ENCODE measurements around the gene SETBP1.

Gene SETBP1

DNA sequence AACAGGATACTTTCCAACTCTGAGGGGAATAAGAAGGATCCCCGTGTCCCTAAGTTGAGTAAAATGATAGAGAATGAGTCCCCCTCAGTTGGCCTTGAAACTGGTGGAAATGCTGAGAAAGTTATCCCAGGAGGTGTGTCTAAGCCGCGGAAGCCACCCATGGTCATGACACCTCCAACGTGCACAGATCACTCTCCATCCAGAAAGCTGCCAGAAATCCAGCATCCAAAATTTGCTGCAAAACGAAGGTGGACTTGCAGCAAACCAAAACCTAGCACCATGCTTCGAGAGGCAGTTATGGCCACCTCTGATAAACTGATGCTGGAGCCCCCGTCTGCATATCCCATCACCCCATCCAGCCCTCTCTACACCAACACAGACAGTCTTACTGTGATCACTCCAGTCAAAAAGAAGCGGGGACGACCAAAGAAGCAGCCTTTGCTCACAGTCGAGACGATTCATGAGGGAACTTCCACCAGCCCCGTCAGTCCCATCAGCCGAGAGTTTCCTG, 270.1 kb downstream of the SETBP1 start:
- DNase-seq = no peak

- no peak for DNase-seq
Observed at GRCh38 chr18:44951748-44952147, 271.1 kb downstream of the SETBP1 start.

DNA sequence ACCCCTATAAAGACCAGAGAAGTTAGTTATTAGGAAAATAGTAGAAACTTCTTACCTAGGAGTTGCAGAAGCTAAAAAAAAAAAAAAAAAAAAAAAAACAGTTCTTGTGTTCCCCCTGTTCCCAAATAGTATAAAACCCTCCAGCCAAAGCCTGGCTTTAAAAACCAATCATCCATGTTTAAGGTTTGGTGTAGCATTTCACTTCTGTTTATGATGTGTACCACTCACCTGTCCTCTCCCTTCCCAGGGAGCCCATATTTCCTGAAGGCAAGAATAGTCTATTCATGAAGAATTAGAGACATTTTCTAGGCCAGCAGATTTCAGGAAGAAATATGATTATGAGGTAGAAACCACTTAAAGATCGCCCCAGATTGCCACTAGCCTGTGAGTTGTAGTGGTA, 273.6 kb downstream of the SETBP1 start:
- no peak for DNase-seq

GRCh38 chr18:44955825-44956224, 275.1 kb downstream of the SETBP1 start:
- DNase-seq = no peak

GRCh38 chr18:44957025-44957424, 276.3 kb downstream of the SETBP1 start:
- no peak for DNase-seq

GRCh38 chr18:44957461-44957860, 276.8 kb downstream of the SETBP1 start:
- DNase-seq = no peak

DNA sequence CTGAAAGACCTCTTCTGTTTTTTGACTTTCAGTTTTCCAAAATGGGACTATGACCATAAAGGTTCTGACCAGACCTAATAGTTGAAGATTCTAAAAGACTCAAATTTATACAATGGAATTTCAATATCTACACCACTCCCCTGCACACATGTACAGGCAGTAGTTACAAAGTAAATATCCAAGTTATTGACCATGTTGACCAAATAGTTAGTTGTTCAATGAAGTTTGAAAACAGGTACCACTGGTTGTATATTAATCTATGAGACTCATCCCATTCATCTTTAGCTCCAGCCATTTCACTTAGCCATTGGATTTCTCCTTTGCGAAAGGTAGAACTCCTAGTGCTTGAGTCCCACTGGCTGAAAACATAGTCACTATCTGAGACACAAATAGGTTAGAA, 277.4 kb downstream of the SETBP1 start:
- no peak for DNase-seq

- DNase-seq = no peak
Observed at GRCh38 chr18:44958455-44958854, 277.8 kb downstream of the SETBP1 start.

DNA sequence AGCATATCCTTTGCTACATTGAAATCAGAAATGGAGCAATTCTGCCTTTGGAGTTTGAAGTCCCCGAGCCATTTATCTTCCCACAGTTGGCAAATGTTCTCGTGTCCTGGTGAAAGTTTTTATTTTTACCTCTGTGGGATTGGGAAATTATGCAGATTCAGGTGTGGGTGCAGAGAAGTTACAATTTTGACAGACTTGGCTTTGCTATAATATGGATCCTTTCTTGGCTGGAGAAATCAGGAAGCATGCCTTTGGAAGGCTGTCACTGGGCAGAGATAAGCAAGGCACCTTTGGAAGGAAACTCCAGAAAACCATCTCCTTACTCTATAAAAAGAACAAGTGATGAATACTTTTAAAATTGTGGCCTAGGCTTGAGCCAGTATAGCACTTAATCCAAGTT, 278.3 kb downstream of the SETBP1 start:
- DNase-seq = no peak

GRCh38 chr18:44960580-44960979, 279.9 kb downstream of the SETBP1 start:
- no peak for DNase-seq

DNA sequence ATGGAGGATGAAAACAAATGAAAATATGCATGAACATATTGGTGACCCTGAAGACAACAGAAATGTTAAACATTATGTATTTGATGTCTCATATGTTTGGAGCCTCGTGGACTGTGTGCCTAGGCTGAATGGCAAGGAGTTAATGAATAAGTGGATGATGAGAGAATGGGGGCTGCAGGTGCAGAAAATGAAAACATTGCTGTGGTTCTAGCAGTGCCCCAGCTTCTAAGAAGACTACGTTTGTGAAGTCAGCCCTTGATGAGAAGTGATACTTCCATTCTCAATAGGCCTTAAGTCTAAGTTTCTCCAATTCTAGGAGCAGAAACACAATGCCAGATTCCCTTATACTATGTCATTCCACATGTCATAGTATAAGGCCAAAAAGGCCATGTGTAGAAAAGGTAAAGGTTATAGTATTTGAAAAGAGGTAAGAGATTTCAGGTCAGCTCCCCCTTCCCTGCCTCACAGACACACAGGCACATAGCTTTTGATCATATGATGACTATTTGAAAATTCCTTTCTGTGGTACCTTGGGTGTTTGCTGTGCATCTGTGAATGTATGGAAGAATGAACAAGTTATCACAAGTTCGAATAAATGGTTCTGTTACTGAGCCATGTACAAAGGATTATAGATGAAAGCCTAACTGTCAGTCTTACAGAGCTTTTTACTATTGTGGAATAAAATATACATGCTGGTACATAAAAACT, 280.8 kb downstream of the SETBP1 start:
- DNase-seq = no peak

GRCh38 chr18:44967599-44967998, 286.9 kb downstream of the SETBP1 start:
- DNase-seq = no peak

- no peak for DNase-seq
Observed at GRCh38 chr18:44968336-44968735, 287.6 kb downstream of the SETBP1 start.

DNA sequence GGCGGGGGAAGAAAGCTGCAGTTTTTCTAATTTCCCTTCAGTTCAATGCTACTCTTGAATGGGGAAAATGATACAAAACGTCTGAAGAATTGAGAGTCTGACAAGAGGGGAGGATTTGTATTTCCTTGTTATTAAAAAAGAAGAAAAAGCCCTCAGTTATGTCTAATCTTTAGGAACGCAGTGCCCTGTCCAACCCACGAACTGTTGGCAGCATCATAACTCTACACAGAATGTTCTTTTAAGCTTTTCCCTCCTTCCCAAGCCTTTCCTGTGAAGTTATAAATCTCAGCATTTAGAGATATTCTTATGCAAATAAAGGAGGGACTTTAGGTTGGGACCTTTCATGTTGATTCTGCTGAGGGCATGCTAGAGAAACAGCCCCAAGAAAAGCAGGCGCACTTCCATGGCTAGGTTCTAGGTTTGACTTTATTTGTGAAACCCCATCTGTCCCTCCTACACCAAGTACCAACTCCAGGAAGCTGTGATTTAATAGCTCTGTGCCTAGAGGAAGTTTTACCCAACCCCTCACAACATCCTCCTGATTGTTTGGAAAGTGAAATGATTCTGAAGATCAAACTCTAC, 288.6 kb downstream of the SETBP1 start:
- no peak for DNase-seq

GRCh38 chr18:44973282-44973681, 292.6 kb downstream of the SETBP1 start:
- no peak for DNase-seq

GRCh38 chr18:44974174-44974573, 293.5 kb downstream of the SETBP1 start:
- DNase-seq = no peak

GRCh38 chr18:44977856-44978255, 297.2 kb downstream of the SETBP1 start:
- no peak for DNase-seq

DNA sequence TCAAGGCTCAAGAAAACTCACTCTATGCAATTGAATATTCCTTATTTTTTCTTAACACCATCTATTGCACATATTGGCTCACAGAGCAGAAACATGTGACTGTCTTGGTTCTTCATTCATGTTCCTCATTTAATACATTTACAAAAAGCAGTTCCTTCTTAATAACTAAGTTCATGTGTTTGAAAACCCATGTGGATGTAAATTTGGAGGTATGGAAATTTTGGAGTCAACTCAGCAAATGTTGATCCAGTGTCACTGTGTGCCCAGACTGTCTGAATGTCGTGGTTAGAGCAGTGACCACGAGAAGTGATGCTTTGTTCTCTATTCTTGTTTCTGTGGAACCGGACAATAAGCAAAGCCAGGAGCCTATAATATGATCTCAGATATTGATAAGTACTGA, 299.1 kb downstream of the SETBP1 start:
- peak; percentile 40 to 72 (median 60) for DNase-seq

DNA sequence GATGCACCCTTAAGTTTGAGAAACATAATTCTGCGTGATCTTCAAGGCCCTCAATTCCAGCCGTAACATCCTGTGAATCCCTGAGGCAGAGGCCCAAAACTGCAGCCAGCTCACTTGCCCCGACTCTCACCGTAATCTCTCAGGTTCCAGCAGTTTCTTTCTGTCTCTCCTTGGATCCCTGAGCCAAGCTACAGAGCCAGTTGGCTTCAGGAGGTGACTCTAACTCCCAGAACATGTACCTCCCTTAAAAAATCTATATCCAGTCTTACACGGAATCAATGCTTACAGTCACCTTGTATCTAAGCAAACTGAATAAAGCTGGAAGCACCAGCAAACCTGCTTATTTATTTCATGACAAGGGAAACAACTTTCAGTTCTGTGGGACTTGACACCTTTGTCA, 300.4 kb downstream of the SETBP1 start:
- no peak for DNase-seq

DNA sequence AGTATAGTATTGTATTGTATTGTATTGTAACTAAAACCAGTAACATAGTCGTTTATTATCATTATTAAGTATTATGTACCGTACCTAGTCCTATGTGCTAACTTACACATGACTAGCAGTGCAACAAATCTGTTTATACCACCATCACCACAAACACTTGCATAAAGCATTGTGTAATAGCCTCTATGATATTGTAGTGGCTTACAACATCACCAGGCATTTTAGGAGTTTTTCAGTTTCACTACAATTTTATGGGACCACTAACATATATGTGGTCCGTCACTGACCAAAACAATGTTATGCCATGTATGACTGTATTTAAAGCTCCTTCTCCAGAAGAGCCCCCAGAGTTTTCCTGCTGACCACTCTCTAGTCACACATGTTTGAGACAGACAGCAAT, 306.2 kb downstream of the SETBP1 start:
- DNase-seq = peak in 2 of 3 donors; percentile 5 to 40

- no peak for DNase-seq
Observed at GRCh38 chr18:44987371-44987770, 306.7 kb downstream of the SETBP1 start.

DNA sequence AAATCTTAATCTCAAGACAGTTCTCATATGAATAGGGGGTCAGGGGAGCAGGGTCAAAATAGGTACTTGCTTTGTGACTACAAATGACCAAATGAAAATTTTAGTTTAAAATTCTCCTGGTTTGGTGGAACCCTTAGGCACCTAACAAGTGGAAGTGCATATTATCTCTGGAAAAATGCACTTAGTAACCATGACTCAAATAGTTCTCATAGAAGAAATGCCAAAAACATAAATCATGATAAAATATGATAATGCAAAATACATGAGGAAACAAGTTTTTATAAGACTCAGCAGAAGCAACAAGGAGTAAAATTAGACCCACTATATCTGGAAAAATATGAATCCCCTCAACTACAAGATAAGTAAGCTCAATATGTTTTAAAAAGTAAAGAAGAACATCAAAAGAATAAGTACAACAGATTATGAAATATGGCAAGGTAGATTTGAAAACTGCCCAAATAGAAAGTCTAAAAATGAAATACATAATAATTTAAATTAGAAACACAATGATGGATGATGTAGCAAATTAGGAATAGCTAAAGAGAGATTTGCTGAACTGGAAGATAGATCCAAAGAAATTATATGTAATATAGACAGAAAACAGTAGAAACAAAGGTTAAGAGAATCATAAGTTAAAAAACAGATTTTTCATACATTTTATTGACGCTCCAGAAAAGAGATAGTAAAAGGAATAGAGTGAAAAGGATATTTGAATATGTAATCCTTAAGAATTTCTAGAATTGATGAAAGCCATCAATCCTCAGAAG, 308.3 kb downstream of the SETBP1 start:
- DNase-seq = no peak

DNA sequence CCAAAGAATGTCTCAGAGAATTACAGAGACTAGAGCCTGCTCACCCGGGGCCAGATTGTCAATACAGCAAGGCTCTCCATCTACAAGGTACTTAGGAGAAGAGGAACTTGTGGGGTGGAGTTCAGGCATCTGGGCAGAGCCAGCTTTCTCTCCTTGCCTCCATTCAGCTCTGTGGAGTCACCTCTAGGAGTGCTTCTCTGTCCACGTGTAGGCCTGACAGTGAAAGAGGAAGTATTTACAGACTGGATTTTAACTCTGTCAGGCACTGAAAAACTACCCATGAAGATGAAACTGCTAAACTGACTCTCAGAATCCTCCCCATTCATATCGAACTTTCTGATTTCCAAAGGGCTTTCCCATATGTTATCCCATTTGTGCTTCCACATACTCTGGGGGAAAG, 315.6 kb downstream of the SETBP1 start:
- DNase-seq = peak; percentile 22 to 40 (median 32)

DNA sequence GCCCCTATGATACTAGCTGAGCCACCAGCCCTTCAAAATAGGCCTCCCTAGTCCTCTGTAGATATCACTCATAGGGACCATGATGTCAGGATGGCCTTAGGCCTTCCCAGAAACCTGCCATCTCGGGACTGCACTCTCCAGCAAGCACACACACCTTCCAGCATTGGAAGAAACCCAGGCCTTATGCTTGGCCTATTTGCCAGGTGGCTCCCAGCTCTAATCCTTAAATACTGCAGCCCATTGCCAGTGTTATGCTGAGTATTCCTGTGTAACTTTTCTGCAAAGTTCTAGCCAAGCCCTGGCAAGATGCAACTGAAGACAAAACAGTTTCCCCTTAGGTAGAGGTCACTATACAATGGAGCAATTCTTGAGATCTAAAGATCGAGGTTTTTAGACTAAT, 316.5 kb downstream of the SETBP1 start:
- DNase-seq = no peak

All from suppressor macrophage treated with lipopolysaccharide for 1 hour (primary cell).